Esophagus (tissue), 2 donors: Measurements from ENCODE around the gene TSR1. TPM values are rescaled to one million over a fixed set of nuclear protein-coding genes. Genes with fewer than 3 reads are reported as not detected.
A peak's percentile ranks its signal among the peaks of the same experiment; 100 is the strongest.
"Not testable (repeated sequence)": the region's sequence is repeated elsewhere in the genome, so short reads cannot be mapped to it uniquely, and the experiment has no call there.

Source experiments
- H3K27ac ChIP-seq, 2 donors: one replicate each; pipeline ENCODE4 v1.5.1; 2013; ENCODE audit warnings: low read depth in 2 of 2, mild to moderate bottlenecking in 2 of 2, inconsistent platforms in 1 of 2, low read length in 1 of 2, moderate library complexity in 1 of 2
- H3K27me3 ChIP-seq, 2 donors: one replicate each; pipeline ENCODE4 v1.6.1; 2013; ENCODE audit warnings: low read length in 2 of 2, control low read depth in 1 of 2, mild to moderate bottlenecking in 1 of 2; ENCODE audit not compliant: insufficient read depth in 2 of 2, control insufficient read depth in 1 of 2
- H3K36me3 ChIP-seq, 2 donors: one replicate each; pipeline ENCODE4 v1.6.1; 2013; ENCODE audit warnings: low read length in 1 of 2; ENCODE audit not compliant: control insufficient read depth in 2 of 2, insufficient read depth in 2 of 2
- H3K4me1 ChIP-seq, 2 donors: one replicate each; pipeline ENCODE4 v1.6.1; 2013; ENCODE audit warnings: low read length in 1 of 2; ENCODE audit not compliant: control insufficient read depth in 2 of 2, insufficient read depth in 2 of 2
- H3K4me3 ChIP-seq, 2 donors: one replicate each; pipeline ENCODE4 v1.5.1; 2013; ENCODE audit warnings: low read length in 2 of 2, mild to moderate bottlenecking in 2 of 2, low read depth in 1 of 2, moderate library complexity in 1 of 2
- H3K9me3 ChIP-seq, 2 donors: one replicate each; pipeline ENCODE4 v1.6.1; 2013; ENCODE audit warnings: mild to moderate bottlenecking in 2 of 2, low read depth in 1 of 2, low read length in 1 of 2, moderate library complexity in 1 of 2; ENCODE audit not compliant: control insufficient read depth in 2 of 2, insufficient read depth in 1 of 2
- WGBS, 2 donors: extraction: QIAGEN DNeasy Blood & Tissue Kit; methylation state at CpG; one replicate each; pipeline ENCODE4 v1.1.7; 2013; 5-methylcytosine and 5-hydroxymethylcytosine counted together
- polyA plus RNA-seq, 2 donors: library from polyadenylated mRNA; stranded (reverse); fragments of 200-250 nt; gene quantifications; one replicate each; pipeline ENCODE4 v1.2.3, GENCODE V29; 2013
- donor health status: healthy with polysubstance abuse.
- donor health status: Bipolar disorder and iron deficiency.

The TSR1 gene
- polyA plus RNA-seq, 2 donors = 15.9 to 19.3 TPM

GRCh38 chr17:2319051-2319450 lies 17.2 kb downstream of the TSR1 start:
- Histone ChIP-seq H3K27ac (no peak overlapping the region), H3K4me1 (no peaks in the 10 kb centered on the region), H3K9me3 (no peaks in the 10 kb centered on the region), H3K27me3 (no peaks in the 10 kb centered on the region), H3K36me3 (peaks cover 0 to 12% of the 10 kb centered on the region in 2 donors), H3K4me3 (no peak overlapping the region)

- Histone ChIP-seq H3K9me3 (no peaks in the 10 kb centered on the region), H3K4me3 (no peak overlapping the region), H3K4me1 (no peaks in the 10 kb centered on the region), H3K27ac (no peak overlapping the region), H3K36me3 (peaks cover 0 to 2% of the 10 kb centered on the region in 2 donors), H3K27me3 (no peaks in the 10 kb centered on the region)
- WGBS, 2 donors = 88 to 90% methylated on average over 3 of the region's 3 CpGs
These were observed 18.5 kb downstream of the TSR1 start for GRCh38 chr17:2317796-2318195.

GRCh38 chr17:2316916-2317205 lies 19.4 kb downstream of the TSR1 start:
- peak overlapping the region in 1 of 2 donors; percentile 3 for H3K27ac ChIP-seq
- not testable (repeated sequence) for H3K4me3 ChIP-seq, H3K4me1 ChIP-seq, H3K27me3 ChIP-seq, H3K36me3 ChIP-seq, H3K9me3 ChIP-seq
- WGBS, 2 donors = 59 to 77% methylated on average over 7 of the region's 7 CpGs

GRCh38 chr17:2312736-2313135 lies 23.5 kb downstream of the TSR1 start:
- WGBS, 2 donors = 93 to 94% methylated on average over 5 of the region's 5 CpGs

GRCh38 chr17:2309338-2310154 lies 26.7 kb downstream of the TSR1 start:
- Histone ChIP-seq H3K27me3 (no peaks in the 10 kb centered on the region), H3K4me1 (no peaks in the 10 kb centered on the region), H3K36me3 (no peaks in the 10 kb centered on the region), H3K9me3 (no peaks in the 10 kb centered on the region), H3K4me3 (no peak overlapping the region), H3K27ac (no peak overlapping the region)
- 65 to 72% methylated on average over 6 of the region's 6 CpGs for WGBS, 2 donors

More at GRCh38 chr17:2312736-2313135, 23.5 kb downstream of the TSR1 start:
- no peaks in the 10 kb centered on the region for H3K4me1 ChIP-seq
- no peak overlapping the region for H3K27ac ChIP-seq
- H3K27me3 ChIP-seq = no peaks in the 10 kb centered on the region
- H3K4me3 ChIP-seq = no peak overlapping the region
- H3K9me3 ChIP-seq = no peaks in the 10 kb centered on the region
- no peaks in the 10 kb centered on the region for H3K36me3 ChIP-seq

- peaks cover 0 to 2% of the 10 kb centered on the region in 2 donors for H3K36me3 ChIP-seq
These were observed 31.3 kb downstream of the TSR1 start for GRCh38 chr17:2304931-2305330.

GRCh38 chr17:2303204-2304188 lies 32.8 kb downstream of the TSR1 start, which contains the start of the genes SMG6 and SRR:
SMG6 (minus strand) TSS chr17:2303785; CDS start chr17:2303720, 65 bp downstream.
SRR (plus strand) TSS chr17:2303950; CDS start chr17:2315561, 11,611 bp downstream.
- no peaks in the 10 kb centered on the region for H3K27me3 ChIP-seq
- peaks cover 0 to 10% of the 10 kb centered on the region in 2 donors for H3K36me3 ChIP-seq
- H3K9me3 ChIP-seq = no peaks in the 10 kb centered on the region
- WGBS, 2 donors = 0 to 1% methylated on average over 34 to 108 of the region's 108 CpGs
- H3K4me1 ChIP-seq = peaks cover 0 to 4% of the 10 kb centered on the region in 2 donors
- peak within 1 kb of the TSS; percentile 96 to 97 for H3K27ac ChIP-seq
- H3K4me3 ChIP-seq = peak within 1 kb of the TSS; percentile 72 to 73

More at GRCh38 chr17:2304931-2305330, 31.3 kb downstream of the TSR1 start:
- H3K27me3 ChIP-seq = no peaks in the 10 kb centered on the region
- H3K4me1 ChIP-seq = peaks cover 0 to 4% of the 10 kb centered on the region in 2 donors
- H3K27ac ChIP-seq = no peak overlapping the region
- WGBS, 2 donors = 93 to 95% methylated on average over 4 of the region's 4 CpGs
- no peak overlapping the region for H3K4me3 ChIP-seq
- no peaks in the 10 kb centered on the region for H3K9me3 ChIP-seq

GRCh38 chr17:2302778-2303203 lies 33.5 kb downstream of the TSR1 start:
- Histone ChIP-seq H3K4me3 (peak overlapping the region; percentile 72 to 73), H3K36me3 (peaks cover 0 to 10% of the 10 kb centered on the region in 2 donors), H3K4me1 (peaks cover 0 to 4% of the 10 kb centered on the region in 2 donors), H3K27me3 (no peaks in the 10 kb centered on the region), H3K27ac (peak overlapping the region; percentile 96 to 97), H3K9me3 (no peaks in the 10 kb centered on the region)
- WGBS, 2 donors = 2% methylated on average over 12 of the region's 12 CpGs

- H3K36me3 ChIP-seq = peaks cover 0 to 15% of the 10 kb centered on the region in 2 donors
- 94 to 95% methylated on average over 22 of the region's 22 CpGs for WGBS, 2 donors
- no peaks in the 10 kb centered on the region for H3K9me3 ChIP-seq
These were observed 36.5 kb downstream of the TSR1 start for GRCh38 chr17:2299756-2300155.

More at GRCh38 chr17:2299756-2300155, 36.5 kb downstream of the TSR1 start:
- Histone ChIP-seq H3K27ac (no peak overlapping the region), H3K27me3 (no peaks in the 10 kb centered on the region), H3K4me1 (peaks cover 0 to 4% of the 10 kb centered on the region in 2 donors), H3K4me3 (no peak overlapping the region)
